Skeletal muscle satellite cell (primary cell): ENCODE data around the gene TJP2.

Source experiments
- H3K27me3 ChIP-seq: 2 replicates; pipeline ENCODE4 v1.7.0; 2013; ENCODE audit warnings: low read length; ENCODE audit not compliant: control insufficient read depth, insufficient read depth
- H3K36me3 ChIP-seq: 2 replicates; pipeline ENCODE4 v1.7.0; 2013; ENCODE audit warnings: mild to moderate bottlenecking, control low read depth, low read length; ENCODE audit not compliant: insufficient read depth
- H3K4me1 ChIP-seq: 2 replicates; pipeline ENCODE4 v1.7.0; 2013; ENCODE audit warnings: low read length; ENCODE audit not compliant: control insufficient read depth, insufficient read depth
- H3K4me2 ChIP-seq: 2 replicates; pipeline ENCODE4 v1.7.0; 2013; ENCODE audit warnings: mild to moderate bottlenecking, low read length
- H3K4me3 ChIP-seq: 2 replicates; pipeline ENCODE4 v1.7.0; 2013; ENCODE audit warnings: low read length
- H3K9ac ChIP-seq: 2 replicates; pipeline ENCODE4 v1.7.0; 2013; ENCODE audit warnings: mild to moderate bottlenecking, low read depth, low read length, moderate library complexity
- H3K9me3 ChIP-seq: replicated peaks from 2 replicates; pipeline ENCODE4 v1.7.0; 2013; ENCODE audit warnings: mild to moderate bottlenecking, control low read depth, low read length

The TJP2 gene

GRCh38 chr9:69165581-69165980, 8.5 kb upstream of the TJP2 start:
- no peaks in the 10 kb centered on the region for H3K27me3 ChIP-seq

GRCh38 chr9:69168709-69169217, 5.3 kb upstream of the TJP2 start:
- Histone ChIP-seq H3K4me2 (no peak overlapping the region), H3K9me3 (no peaks in the 10 kb centered on the region), H3K4me1 (peaks cover 6% of the 10 kb centered on the region), H3K27me3 (no peaks in the 10 kb centered on the region), H3K4me3 (no peak overlapping the region), H3K36me3 (no peaks in the 10 kb centered on the region), H3K9ac (no peak overlapping the region)

More at GRCh38 chr9:69165581-69165980, 8.5 kb upstream of the TJP2 start:
- Histone ChIP-seq H3K9ac (no peak overlapping the region), H3K4me1 (no peaks in the 10 kb centered on the region), H3K4me2 (no peak overlapping the region), H3K36me3 (no peaks in the 10 kb centered on the region), H3K4me3 (no peak overlapping the region), H3K9me3 (no peaks in the 10 kb centered on the region)

GRCh38 chr9:69170231-69170630, 3.8 kb upstream of the TJP2 start:
- Histone ChIP-seq H3K9me3 (no peaks in the 10 kb centered on the region), H3K27me3 (no peaks in the 10 kb centered on the region), H3K36me3 (no peaks in the 10 kb centered on the region), H3K4me3 (no peak overlapping the region), H3K4me2 (no peak overlapping the region), H3K9ac (no peak overlapping the region), H3K4me1 (peaks cover 12% of the 10 kb centered on the region)

GRCh38 chr9:69171049-69171448, 3.0 kb upstream of the TJP2 start:
- H3K4me1 ChIP-seq: peaks cover 20% of the 10 kb centered on the region
- no peaks in the 10 kb centered on the region for H3K9me3 ChIP-seq
- no peak overlapping the region for H3K4me3 ChIP-seq
- no peaks in the 10 kb centered on the region for H3K36me3 ChIP-seq
- no peak overlapping the region for H3K9ac ChIP-seq
- H3K4me2 ChIP-seq: no peak overlapping the region
- H3K27me3 ChIP-seq: no peaks in the 10 kb centered on the region

- no peak overlapping the region for H3K9ac ChIP-seq
Observed at GRCh38 chr9:69171517-69171916, 2.6 kb upstream of the TJP2 start.

GRCh38 chr9:69172895-69173294, 1.2 kb upstream of the TJP2 start:
- peak overlapping the region; percentile 91 for H3K4me2 ChIP-seq
- H3K36me3 ChIP-seq: no peaks in the 10 kb centered on the region
- no peaks in the 10 kb centered on the region for H3K27me3 ChIP-seq
- no peak overlapping the region for H3K9ac ChIP-seq
- peaks cover 23% of the 10 kb centered on the region for H3K4me1 ChIP-seq
- H3K9me3 ChIP-seq: no peaks in the 10 kb centered on the region
- no peak overlapping the region for H3K4me3 ChIP-seq

More at GRCh38 chr9:69171517-69171916, 2.6 kb upstream of the TJP2 start:
- Histone ChIP-seq H3K4me2 (no peak overlapping the region), H3K27me3 (no peaks in the 10 kb centered on the region), H3K4me3 (no peak overlapping the region), H3K9me3 (no peaks in the 10 kb centered on the region), H3K4me1 (peaks cover 21% of the 10 kb centered on the region), H3K36me3 (no peaks in the 10 kb centered on the region)

- no peaks in the 10 kb centered on the region for H3K36me3 ChIP-seq
- H3K9me3 ChIP-seq: no peaks in the 10 kb centered on the region
- no peaks in the 10 kb centered on the region for H3K27me3 ChIP-seq
- peak overlapping the region; percentile 77 for H3K4me3 ChIP-seq
- H3K4me2 ChIP-seq: peak overlapping the region; percentile 91
- peaks cover 27% of the 10 kb centered on the region for H3K4me1 ChIP-seq
- H3K9ac ChIP-seq: peak overlapping the region; percentile 79
Observed at GRCh38 chr9:69173497-69173890, 583 bp upstream of the TJP2 start.

GRCh38 chr9:69174616-69175463, 763 bp downstream of the TJP2 start:
- H3K27me3 ChIP-seq: no peaks in the 10 kb centered on the region
- H3K4me1 ChIP-seq: peaks cover 35% of the 10 kb centered on the region
- peak overlapping the region; percentile 91 for H3K4me2 ChIP-seq
- H3K9ac ChIP-seq: peak overlapping the region; percentile 79
- peak overlapping the region; percentile 77 for H3K4me3 ChIP-seq
- H3K9me3 ChIP-seq: no peaks in the 10 kb centered on the region
- H3K36me3 ChIP-seq: no peaks in the 10 kb centered on the region

GRCh38 chr9:69175486-69175885, 1.4 kb downstream of the TJP2 start:
- Histone ChIP-seq H3K4me2 (peak overlapping the region; percentile 91), H3K27me3 (no peaks in the 10 kb centered on the region), H3K9ac (peak overlapping the region; percentile 41), H3K36me3 (no peaks in the 10 kb centered on the region), H3K4me1 (peaks cover 41% of the 10 kb centered on the region), H3K4me3 (peak overlapping the region; percentile 60), H3K9me3 (no peaks in the 10 kb centered on the region)

GRCh38 chr9:69176471-69177171, 2.5 kb downstream of the TJP2 start:
- Histone ChIP-seq H3K36me3 (no peaks in the 10 kb centered on the region), H3K27me3 (no peaks in the 10 kb centered on the region), H3K4me2 (no peak overlapping the region), H3K4me3 (no peak overlapping the region), H3K9me3 (no peaks in the 10 kb centered on the region), H3K9ac (no peak overlapping the region), H3K4me1 (peaks cover 50% of the 10 kb centered on the region)

- H3K36me3 ChIP-seq: peaks cover 5% of the 10 kb centered on the region
- no peak overlapping the region for H3K4me3 ChIP-seq
- H3K9me3 ChIP-seq: no peaks in the 10 kb centered on the region
- no peak overlapping the region for H3K4me2 ChIP-seq
- H3K9ac ChIP-seq: no peak overlapping the region
- H3K27me3 ChIP-seq: no peaks in the 10 kb centered on the region
- H3K4me1 ChIP-seq: peaks cover 48% of the 10 kb centered on the region
Observed at GRCh38 chr9:69178583-69179011, 4.5 kb downstream of the TJP2 start.
